GM19328 (cell line): Measurements from ENCODE around the gene RCAN3.
"Not testable (repeated sequence)": the region's sequence is repeated elsewhere in the genome, so short reads cannot be mapped to it uniquely, and the experiment has no call there.

Experiments used
- ATAC-seq: cut with Tn5 transposase; IDR thresholded peaks from one replicate; pipeline ENCODE4 v1.9.1; 2021; ENCODE audit warnings: mild to moderate bottlenecking, moderate library complexity; ENCODE audit not compliant: unreplicated experiment

The RCAN3 gene

DNA sequence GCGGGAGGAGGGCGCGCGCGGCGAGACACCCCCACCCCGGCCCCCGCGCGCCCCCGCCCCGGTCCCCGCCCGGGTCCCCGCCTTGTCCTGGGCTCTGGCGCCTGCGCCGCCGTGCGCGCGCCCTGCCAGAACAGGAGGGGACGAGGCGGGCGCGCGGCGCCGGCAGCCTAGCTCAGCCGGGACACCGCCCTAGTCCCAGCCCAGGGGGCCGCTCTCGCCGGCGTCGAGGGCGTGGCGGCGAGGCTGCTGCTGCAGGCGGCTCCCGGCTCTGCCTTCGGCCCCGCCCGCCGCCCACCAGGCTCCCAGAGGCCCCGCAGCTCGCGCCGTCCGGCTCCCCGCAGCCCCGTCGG is at the start of gene RCAN3:
Gene RCAN3 (plus strand): TSS at position 128 of the 350 bp plus-strand sequence. CDS start 11,537 bp downstream, outside the sequence.
- ATAC-seq: peak; percentile 69

DNA sequence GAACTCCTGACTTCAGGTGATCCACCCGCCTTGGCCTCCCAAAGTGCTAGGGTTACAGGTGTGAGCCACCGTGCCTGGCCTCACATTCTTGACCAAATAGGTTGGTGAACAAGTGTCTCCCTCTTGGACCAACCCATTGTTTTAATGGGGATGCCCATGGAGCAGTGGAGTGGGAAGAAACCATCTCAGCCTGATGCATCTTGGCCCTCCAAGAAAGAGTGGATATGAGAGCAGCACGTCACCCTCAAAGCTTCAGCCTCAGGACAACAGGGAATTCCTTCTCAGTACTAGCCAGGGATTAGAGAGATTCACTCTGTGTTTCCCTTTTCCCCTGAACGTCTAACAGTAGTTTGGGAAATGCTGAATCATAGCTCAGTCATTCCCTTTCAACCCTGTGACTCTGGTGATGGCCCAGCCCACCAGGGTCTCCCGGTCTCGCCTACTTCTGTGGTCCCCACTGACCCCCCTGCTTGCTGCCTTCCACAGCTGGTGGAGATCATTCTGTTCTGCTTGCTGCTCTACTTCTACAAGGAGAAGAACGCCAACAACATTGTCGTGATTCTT is 49.6 kb upstream of the RCAN3 start:
- no peak for ATAC-seq

DNA sequence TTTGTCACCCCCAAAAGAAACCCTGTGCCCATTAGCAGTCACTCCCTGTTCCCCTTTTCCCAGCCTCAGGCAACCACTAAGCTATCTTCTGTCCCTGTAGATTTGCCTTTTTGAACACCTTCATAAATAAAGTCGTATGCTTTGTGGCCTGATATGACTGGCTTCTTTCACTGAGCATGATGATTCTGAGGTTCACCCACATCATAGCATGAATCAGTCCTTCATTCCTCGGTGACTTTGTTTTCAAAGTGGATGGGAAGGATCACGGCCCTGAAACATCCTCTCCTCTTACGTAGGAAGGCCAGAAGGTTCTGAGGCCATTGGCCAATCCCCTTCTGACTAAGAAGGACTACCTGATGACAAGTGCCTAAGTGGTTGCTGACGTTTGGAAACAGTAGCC is 48.0 kb upstream of the RCAN3 start:
- no peak for ATAC-seq

DNA sequence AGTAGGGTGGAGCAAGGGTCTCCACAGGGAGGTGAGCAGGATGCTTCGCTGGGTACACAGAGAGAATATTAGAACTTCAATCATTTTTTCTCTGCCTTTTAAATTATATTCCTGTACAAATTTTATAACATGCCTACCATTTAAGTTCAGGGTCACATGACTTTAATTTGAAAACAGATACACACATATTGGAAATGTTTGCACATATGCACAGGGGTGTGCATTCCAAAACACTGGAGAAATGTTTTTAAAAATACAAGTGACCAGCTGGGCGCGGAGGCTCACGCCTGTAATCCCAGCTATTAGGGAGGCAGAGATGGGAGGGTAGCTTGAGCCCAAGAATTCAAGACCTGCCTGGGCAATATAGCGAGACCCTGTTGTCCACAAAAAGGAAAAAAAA is 47.4 kb upstream of the RCAN3 start:
- ATAC-seq: no peak

DNA sequence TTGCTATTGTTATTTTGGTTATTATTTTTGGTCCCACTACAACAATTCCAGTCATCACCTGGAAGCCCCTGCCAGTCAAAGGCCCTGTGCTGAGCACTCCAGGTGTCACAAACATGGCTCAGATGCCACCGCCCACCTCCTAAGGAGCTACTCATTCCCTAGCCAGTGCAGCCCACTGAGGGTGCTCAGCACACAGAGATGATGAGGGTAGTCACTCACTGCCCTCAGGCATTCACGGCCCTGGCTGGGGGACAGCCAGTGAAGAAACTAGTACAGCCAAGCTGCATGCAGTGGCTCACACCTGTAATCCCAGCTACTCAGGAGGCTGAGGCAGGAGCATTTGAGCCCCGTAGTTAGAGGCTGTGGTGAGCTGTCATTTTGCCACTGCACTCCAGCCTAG is 44.8 kb upstream of the RCAN3 start:
- no peak for ATAC-seq

DNA sequence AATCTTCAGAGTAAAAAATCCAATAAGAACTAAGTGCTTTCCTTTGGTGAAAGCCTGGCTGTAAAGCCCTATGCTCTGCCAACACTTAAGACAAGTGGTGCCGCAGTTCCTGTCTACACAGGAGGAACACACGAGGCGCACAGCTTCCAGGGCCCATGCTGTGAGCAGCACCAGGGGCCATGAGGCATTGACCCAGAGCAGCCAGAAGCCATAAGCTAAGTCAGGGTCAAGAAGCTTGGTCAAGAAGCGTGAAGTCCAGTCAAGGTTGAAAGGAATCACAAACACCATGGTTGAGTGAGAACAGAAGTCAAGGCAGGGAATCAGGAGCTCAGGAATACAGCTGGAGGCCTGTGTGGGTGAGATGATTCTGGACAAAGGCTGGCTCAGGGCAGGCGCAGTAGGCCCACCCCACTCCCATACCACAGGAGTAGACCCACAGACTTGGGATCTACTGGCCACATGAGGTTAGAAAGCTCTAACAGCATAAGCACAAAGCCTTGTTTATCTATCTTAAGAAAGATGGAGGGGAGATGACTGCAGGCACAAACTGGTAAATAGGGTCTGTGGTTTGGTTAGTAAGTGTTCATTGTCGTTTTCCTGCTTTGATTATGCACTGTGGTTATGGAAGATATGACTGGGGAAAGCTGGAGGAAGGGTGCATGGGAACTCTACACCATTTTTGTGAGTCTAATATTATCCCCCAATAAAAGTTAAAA is 42.9 kb upstream of the RCAN3 start:
- ATAC-seq: no peak

DNA sequence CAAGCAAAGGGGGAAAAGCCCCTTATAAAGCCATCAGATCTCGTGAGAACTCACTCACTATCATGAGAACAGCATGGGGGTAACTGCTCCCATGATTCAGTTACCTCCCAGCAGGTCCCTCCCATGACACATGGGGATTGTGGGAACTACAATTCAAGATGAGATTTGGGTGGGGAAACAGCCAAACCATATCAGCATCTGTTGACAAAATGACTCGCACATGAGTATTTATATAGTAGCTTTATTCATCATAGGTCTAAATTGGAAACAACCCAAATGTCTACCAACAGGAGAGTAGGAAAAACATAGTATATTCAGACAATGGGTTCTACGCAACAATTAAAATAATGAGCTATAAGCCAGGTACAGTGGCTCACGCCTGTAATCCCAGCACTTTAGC is 40.5 kb upstream of the RCAN3 start:
- not testable (repeated sequence) for ATAC-seq

DNA sequence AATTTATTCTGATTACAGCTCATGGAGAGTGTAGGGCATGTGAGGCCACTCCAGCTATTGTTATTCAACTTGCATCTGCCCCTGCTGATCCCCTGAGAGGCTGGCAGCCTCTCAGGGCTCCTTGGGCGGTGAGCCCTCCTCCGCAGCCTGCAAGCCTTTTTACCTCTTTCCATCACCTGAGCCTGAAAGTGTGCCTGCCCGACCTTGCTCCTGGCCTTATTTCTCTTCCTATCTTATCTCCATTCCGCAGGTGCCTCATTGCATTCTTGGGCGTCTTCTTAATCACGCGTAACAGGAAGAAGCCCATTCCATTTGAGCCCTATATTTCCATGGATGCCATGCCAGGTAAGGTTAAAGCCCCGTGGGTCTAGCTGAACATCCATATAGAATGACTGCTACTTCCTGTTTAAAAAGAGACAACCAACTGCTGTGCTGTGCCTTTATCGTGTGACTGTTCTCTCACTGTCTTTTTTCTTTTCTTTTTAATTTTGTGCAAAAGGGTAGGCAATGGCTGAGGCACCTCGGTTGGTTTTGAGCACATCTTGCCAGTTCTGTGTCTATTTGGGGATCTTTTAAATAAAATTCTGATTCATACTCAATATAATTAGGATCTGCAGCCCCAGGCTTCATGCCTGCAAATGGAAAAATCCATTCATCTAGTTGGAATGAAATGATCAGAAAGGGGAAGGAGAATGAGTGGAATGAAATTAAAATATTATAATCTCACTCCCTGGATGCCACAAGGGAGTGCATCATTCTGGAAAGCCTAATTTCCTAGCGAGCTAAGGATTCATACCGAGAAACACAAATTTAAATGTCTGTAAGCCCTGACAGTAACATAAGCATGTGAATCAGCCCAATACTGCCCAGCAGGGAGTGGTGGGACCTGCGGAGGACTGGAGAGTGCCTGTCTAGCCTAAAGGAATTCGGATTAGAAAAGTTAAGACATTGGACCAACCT is 38.6 kb upstream of the RCAN3 start:
- no peak for ATAC-seq

DNA sequence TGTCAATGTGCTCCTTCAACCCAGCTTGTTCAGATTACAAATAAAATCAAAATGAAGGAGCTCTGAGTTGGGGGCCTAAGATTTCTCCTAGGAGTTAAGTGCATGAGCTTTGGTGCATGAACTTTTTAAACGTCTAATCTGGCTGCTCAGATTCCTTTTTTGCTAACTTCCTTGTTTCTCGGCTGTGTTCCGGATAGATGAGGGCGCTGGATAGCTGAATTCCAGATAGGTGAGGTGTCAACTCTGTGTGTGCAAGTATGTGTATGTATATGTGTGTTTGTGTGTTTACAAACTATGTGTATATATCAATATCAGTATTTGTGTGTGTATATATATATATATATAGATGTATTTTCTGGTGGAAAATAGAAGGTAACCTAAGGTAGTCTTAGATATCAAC is 37.5 kb upstream of the RCAN3 start:
- no peak for ATAC-seq

DNA sequence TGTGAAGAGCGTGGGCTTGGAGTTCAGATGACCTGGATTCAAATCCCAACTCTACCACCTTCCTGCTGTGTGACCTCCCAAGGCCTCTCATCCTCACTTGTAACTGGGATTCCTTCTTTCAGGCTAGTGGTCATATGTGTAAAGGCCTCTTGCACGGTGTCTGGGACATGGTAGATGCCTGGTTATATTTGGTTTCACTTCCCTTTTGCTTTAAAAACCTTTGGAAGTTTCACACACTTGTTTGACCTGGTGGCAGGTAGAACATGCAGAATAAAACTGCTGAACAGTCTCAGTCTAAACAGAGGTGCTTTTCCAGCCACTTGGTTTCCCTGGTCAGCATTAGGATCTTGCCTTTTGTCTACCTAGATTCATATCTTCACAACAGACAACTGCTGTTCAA is 37.0 kb upstream of the RCAN3 start:
- no peak for ATAC-seq

DNA sequence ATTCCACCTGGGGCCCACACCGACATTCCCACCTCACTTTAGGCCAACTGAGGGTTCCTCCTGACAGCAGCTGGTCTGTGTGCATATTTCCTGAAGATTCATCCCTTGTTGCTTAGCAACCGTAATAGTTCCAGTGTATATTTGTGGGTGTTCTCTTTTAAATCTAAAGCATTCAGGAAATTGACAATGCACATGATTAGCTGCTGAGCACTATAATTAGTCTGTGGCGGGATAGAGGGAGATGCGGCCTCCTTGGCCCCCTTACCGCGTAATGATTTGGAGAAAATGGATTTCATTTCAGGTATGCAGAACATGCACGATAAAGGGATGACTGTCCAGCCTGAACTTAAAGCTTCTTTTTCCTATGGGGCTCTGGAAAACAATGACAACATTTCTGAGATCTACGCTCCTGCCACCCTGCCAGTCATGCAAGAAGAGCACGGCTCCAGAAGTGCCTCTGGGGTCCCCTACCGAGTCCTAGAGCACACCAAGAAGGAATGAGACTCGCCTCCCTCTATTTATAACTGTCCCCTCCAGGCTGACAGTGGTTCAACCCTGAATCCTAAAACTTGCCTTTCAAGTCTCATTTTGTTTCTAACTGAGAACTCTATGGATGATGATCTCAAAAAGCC is 33.8 kb upstream of the RCAN3 start:
- no peak for ATAC-seq

DNA sequence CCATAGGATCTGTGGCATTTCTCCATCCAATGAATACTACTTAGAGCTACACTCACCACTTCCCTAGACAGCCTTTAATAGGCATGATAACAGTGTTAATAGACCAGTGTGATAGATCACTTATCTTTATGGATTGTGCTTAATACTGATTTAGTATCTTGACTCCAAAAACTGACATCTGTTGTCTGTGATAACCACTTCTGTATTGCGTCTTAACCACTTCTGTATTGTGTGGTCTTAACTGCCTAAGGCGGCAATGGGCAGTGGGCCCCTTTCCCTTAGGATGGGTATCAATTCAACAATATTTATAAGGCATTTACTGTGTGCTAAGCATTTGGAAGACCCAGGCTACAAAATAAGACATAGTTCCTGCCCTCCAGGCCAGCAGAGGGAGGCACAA is 32.0 kb upstream of the RCAN3 start:
- ATAC-seq: no peak

DNA sequence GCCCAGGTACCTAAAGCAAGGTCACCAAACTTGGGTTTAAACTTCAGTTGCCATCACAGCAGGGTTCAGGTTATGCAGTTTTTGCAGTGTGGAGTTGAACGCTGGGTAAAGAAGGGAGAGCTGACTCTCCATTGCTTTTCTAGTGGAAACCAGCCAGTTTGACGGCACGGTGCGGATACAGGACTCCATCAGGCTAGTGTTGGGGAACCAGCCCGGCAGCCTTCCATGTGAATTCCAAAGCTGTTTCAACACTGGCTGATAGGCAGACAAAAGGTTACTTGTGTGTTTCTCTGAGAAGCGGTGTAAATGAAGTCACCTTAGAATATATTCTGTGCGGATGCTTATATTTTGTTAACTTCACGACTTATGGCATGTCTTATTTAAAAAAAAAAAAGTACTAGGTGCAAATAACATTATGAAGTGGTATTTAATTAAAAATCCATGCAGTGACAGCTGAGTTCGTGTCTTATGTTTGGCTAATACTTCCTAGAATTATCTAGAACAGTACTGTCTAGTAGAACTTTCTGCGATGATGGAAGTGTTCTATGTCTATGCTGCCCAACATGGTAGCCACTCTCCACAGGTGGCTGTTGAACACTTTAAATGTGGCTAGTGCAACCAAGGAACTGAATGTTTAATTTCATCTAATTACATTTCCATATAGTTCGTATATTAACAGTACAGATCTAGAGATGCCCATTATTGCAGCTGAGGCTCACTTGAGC is 29.9 kb upstream of the RCAN3 start:
- no peak for ATAC-seq

DNA sequence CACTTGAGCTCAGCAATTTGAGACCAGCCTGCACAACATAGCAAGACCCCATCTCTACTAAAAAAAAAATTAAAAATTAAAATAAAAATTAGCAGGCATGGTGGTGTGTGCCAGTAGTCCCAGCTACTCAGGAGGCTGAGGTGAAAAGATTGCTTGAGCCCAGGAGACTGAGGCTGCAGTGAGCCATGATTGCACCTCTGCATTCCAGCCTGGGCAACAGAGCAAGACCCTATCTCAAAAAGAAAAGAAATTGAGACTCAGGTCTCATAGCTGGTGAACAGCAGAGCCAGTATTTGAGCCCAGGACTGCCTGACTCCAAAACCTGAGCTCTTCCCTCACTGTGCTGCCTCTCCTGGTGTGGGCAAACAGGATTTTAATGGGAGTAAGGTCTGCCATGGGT is 28.4 kb upstream of the RCAN3 start:
- no peak for ATAC-seq

DNA sequence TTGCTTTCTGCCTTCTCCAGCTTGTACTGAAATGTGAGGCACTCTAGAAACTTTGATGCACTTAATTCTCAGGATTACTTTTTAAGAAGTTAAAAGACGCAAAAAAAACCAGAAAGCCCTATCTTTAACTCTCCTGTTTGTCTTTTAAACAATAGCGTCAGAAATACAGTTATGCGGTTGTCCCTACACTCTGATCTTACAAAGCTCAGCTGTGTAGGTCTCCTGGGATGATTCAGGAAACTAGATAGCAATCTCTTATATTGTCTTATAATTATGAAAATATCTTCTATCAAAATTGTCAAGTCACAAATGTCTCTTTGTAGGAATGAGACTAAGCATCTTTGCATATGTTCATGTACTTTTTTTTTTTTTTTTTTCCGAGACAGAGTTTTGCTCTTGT is 26.9 kb upstream of the RCAN3 start:
- ATAC-seq: no peak

DNA sequence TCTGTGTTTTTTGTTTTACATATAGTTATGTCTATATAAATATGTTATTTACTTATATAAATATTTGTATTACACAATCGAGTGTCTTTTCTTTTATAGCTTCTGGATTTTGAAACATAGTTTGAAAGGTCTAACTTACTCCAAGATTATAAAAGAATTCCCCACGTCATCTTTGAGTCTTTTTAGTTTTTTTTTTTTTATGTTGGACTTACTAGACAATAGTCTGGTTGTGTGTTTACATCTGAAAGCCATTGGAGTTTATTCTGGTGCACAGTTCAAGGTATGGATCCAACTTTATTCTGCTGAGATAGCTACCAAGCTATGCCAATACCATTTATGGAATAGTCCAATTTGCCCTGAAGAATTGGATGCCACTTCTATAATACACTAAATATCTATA is 26.1 kb upstream of the RCAN3 start:
- ATAC-seq: no peak

DNA sequence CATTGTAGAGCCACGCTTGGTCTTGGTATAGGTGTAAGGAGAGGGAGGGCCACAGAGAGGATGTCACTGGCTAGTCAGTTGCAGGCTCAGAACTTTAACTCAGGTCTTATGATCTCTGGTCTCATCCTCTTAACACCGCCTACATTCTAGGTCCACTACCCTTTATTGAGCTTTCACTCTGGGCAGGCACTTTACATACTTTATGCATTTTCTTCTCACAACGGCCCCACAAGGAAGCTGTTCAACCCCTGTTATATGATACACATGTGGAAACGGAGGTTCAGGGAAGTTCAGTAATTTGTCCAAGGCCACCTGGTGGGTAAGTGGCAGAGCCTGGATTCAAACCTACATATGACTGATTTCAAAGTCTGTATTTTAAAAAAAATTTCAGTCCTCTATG is 25.3 kb upstream of the RCAN3 start:
- ATAC-seq: no peak

DNA sequence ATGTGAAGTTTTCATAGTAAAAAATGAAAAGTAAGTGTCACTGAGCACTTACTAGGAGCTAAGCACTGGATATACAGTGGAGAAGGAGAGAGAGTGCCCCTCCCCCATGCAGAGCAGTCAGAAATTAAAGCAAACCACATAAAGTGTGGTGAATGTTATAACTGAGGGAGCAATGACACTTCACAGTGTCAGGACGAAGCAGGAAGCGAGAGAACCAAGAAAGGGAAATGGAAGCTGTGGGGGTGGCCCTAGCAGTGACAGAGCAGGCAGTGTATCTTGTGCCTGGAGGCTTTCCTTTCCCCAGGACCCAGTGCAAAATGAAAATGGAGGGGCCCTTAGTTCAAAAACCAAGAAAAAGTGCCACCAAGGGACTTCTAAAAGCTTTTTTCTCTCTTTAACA is 21.5 kb upstream of the RCAN3 start:
- ATAC-seq: no peak

DNA sequence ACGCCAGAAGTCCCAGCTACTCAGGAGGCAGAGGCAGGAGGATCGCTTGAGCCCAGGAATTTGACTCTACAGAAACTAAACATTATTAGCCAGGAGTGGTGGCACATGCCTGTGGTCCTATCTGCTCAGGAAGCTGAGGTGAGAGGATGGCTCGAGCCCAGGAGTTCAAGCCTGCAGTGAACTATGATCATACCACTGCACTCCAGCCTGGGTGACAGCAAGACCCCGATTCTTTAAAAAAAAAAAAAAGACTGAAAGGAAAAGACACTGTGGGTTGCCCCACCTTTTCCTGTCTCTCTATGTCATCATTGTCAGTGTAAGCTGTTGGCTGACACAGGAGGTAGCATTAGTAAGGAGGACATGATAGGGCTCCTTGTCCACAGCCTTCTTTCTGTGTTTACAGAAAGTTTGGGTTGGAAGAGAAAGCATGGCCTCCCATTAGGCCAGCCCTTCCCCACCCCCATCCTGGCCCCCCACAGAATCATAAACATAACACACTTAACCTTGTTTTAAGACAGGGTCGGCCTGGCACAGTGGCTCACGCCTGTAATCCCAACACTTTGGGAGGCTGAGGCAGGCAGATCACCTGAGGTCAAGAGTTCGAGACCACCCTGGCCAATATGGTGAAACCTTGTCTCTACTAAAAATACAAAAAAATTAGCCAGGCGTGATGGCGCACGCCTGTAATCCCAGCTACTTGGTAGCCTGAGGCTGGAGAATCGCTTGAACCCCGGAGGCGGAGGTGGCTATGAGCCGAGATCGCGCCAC is 20.6 kb upstream of the RCAN3 start:
- no peak for ATAC-seq

DNA sequence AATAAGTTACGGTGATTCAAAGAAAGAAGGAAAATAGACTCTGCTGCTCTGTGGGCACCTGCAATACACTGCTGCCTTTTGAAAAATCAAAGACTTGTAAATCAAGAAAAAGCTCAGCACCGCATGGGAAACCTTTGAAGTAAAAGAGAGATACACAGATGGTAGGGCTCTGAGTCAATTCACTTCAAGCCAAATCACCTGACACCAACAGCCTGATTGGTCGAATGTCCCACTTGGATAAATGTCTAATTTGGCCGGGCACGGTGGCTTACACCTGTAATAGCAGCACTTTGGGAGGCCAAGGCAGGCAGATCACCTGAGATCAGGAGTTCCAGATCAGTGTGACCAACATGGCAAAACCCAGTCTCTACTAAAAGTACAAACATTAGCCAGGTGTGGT is 19.2 kb upstream of the RCAN3 start:
- ATAC-seq: no peak
